RWPE1 (cell line): ENCODE results near the gene NUDT19.

Experiments
- CTCF ChIA-PET: fragments of 350-600 bp; sonication (Branson Sonifier 250); formaldehyde crosslinking; extraction: SDS; loops from one replicate; lab custom pipeline; 2021; lab: Yijun Ruan, JAX
- POLR2A ChIA-PET: fragments of 400-600 bp; formaldehyde crosslinking; extraction: SDS; loops from one replicate; lab custom pipeline; 2020; ENCODE audit warnings: antibody characterized with exemption; ENCODE audit not compliant: low non-redundant PET; lab: Yijun Ruan, JAX
- DNase-seq: peaks from one replicate; pipeline ENCODE4 v3.0.0; 2012; ENCODE audit warnings: low spot score
- H3K27ac ChIP-seq: fragments of 450-650 bp; 2 replicates; pipeline ENCODE4 v1.5.1; 2017
- CTCF ChIP-seq: fragments of 450-650 bp; conservative IDR thresholded peaks from 2 replicates; pipeline ENCODE4 v1.5.1; 2017; ENCODE audit warnings: low read depth, mild to moderate bottlenecking

NUDT19 gene

GRCh38 chr19:32719611-32720059 is 28.0 kb downstream of the NUDT19 start, which contains the start of gene TDRD12:
TSS of gene TDRD12 (plus strand) at chr19:32719767. CDS start at chr19:32720073, 306 bp downstream.
- DNase-seq = no peak
- H3K27ac ChIP-seq = no peak within 1 kb of the TSS
- TF ChIP-seq CTCF = no peak
- ChIA-PET CTCF (no interaction called here), POLR2A (no interaction called here)

DNA sequence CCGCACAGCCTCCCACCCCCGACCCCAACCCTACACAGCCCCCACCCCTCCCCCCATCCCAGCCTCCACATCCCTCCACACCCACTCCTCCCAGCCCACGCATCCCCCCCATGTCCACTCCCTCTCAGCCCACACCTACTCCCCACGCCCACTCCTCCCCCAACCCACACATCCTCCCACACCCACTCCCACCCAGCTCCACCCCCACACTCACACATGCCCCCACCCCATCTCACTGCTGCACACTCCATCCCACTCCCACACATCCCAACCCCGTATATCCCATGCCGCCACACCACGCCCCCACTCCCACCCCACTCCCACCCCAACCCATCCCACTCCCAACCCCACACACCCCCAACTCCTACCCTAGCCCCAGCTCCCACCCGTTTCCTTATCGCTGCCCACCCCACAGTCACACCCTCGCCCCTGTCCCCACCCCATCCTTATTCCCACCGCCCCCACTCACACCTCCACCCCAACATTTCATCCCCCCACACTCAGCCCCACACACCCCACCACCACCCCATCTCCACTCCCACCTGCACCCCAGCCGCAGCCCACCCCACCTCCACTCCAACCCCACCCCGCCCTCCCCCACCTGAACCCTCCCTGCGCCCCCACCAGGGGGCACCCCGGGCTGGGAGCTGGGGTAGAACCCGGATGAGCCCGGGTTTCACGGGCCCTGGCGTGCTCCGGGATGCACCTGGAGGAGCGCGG is 28.8 kb downstream of the NUDT19 start:
- ChIA-PET CTCF (no interaction called here), POLR2A (no interaction called here)
- H3K27ac ChIP-seq = no peak overlapping the region
- TF ChIP-seq CTCF = no peak
- no peak for DNase-seq

DNA sequence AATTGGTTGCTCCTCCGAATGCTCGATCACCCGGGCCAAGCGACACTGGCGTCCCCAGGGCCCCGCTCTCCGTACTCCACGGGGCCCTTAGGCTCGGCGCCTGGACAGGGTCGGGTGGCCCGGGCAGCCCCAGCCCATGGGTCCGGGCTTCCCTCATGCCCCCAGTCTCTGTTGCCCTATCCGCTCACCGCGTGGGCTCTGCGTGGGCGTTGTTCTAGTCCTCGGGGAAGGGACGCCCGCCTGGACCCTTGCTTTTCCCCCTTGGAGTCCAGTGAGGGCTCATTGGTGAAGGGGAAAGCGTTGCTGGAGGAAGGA is 29.3 kb downstream of the NUDT19 start:
- no peak for DNase-seq
- POLR2A ChIA-PET = no interaction called here

GRCh38 chr19:32735936-32736335 is 44.3 kb downstream of the NUDT19 start:
- ChIA-PET POLR2A (no interaction called here), CTCF (interaction anchor here (0.6 kb wide), 1 partner anchor 1392 kb away, joined by 4 read pairs; no protein-coding TSS in a partner anchor)
- H3K27ac ChIP-seq = no peak overlapping the region
- no peak for DNase-seq
- no peak for TF ChIP-seq CTCF

More for the DNA sequence above, 29.3 kb downstream of the NUDT19 start:
- no peak overlapping the region for H3K27ac ChIP-seq
- TF ChIP-seq CTCF = no peak
- CTCF ChIA-PET = no interaction called here

DNA sequence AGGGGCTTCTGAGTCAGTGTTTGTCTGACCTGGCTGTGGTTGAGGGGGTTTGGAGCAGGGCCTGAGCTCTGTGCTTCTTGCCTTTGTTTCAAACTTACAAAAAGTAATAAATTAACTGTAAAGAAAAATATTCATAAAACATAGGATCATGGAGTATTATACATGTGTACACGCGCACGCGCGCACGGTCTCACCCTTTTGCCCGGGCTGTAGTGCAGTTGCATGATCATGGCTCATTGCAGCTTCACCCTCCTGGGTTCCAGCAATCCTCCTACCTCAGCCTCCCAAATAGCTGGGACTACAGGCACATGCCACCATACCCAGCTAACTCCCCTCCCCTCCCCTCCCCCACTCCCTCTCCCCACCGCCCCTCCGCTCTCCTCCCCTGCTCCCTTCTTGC is 51.4 kb downstream of the NUDT19 start:
- CTCF ChIA-PET = no interaction called here
- H3K27ac ChIP-seq = no peak overlapping the region
- DNase-seq = no peak
- no peak for TF ChIP-seq CTCF
- POLR2A ChIA-PET = no interaction called here

GRCh38 chr19:32743447-32743846 is 51.8 kb downstream of the NUDT19 start:
- CTCF ChIA-PET = no interaction called here
- no peak for DNase-seq
- no peak for TF ChIP-seq CTCF
- H3K27ac ChIP-seq = no peak overlapping the region
- POLR2A ChIA-PET = no interaction called here
